ENCODE data around the gene TREX2. TPM values are rescaled to one million over a fixed set of nuclear protein-coding genes. Genes with fewer than 3 reads are reported as not detected.

Gene TREX2
- total RNA-seq, 2 donors from 2014 or later, result 0.94 TPM; not detected in 1

DNA sequence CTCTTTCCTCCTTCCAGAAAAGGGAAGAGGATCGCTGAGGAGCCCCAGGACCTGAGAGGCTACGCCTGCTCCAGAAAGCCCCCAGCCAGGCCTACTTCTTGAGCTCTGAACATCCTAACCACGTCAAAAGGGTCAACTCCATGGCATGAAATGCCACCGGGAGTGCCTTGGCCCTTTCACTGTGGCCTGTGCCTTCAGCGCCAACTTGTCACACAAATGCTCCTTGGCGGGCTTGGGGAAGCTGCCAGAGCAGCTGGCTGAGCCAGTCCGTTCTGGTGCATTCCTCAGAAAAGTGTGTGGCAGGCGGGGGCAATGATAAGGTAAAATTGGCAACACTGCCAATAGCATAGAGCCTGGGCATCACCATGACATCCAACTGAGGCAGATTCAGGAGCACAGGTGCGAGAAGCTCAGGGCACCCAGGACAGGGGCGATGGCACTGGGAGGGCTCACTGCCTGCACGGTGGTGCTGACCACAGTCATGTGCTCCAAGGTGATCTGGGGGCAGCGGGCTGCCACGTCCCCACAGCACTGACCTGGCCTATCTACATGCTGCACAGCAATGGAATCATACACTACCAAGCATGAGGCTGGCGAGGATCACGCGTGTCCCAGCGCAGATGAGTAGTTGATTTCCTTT lies 12.1 kb upstream of the TREX2 start:
- no peak overlapping the region for H3K27ac ChIP-seq
- peaks cover 0 to 7% of the 10 kb centered on the region in 2 donors for H3K4me1 ChIP-seq
- DNase-seq (ENCODE audit: low spot score), result no peak
- TF ChIP-seq, protein P1, sequence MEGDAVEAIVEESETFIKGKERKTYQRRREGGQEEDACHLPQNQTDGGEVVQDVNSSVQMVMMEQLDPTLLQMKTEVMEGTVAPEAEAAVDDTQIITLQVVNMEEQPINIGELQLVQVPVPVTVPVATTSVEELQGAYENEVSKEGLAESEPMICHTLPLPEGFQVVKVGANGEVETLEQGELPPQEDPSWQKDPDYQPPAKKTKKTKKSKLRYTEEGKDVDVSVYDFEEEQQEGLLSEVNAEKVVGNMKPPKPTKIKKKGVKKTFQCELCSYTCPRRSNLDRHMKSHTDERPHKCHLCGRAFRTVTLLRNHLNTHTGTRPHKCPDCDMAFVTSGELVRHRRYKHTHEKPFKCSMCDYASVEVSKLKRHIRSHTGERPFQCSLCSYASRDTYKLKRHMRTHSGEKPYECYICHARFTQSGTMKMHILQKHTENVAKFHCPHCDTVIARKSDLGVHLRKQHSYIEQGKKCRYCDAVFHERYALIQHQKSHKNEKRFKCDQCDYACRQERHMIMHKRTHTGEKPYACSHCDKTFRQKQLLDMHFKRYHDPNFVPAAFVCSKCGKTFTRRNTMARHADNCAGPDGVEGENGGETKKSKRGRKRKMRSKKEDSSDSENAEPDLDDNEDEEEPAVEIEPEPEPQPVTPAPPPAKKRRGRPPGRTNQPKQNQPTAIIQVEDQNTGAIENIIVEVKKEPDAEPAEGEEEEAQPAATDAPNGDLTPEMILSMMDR (IDR thresholded peaks at IDR 0.05), result no peak
- H3K27me3 ChIP-seq, result no peaks in the 10 kb centered on the region
- H3K9me3 ChIP-seq, result no peaks in the 10 kb centered on the region
- H3K36me3 ChIP-seq, result peaks cover 4% of the 10 kb centered on the region
- H3K4me3 ChIP-seq, result no peak overlapping the region

DNA sequence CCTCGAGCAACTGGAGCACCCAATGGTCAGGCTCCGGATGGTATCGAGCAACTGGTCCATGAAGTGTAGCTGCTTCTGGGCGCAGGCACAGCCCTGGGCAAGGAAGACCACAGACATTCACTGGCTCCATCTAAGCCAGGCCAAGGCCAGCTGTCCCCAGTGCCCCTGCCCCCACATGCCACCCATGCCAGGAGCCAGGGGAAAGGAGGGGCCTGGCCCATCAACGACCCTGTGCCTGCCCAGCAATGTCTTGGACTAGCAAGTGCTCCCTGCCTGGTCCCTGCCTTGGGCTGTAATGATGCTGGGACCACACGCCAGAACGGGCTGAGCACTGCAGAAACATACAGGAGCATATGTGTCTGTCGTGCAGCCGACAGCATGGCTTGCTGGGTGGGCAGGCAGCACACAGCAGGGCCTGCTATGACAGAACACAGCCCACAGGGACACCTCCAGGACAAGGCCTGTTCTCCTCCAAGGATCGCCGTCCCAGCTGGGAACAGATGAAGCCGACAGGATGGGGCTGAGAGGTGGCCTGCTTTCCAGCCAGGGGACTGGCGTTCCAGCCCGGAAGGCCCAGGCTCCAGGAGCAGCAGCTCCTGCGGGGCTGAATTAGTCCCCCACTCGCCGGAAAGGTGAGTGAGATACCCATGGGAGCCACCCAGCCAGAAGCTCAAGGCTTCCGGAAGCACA lies 11.4 kb upstream of the TREX2 start:
- Histone ChIP-seq H3K36me3 (peaks cover 4% of the 10 kb centered on the region), H3K9me3 (no peaks in the 10 kb centered on the region), H3K4me3 (no peak overlapping the region), H3K27ac (no peak overlapping the region), H3K4me1 (peaks cover 0 to 7% of the 10 kb centered on the region in 2 donors), H3K27me3 (no peaks in the 10 kb centered on the region)
- DNase-seq (ENCODE audit: low spot score), result no peak
- TF ChIP-seq, protein P1 (IDR thresholded peaks at IDR 0.05), result no peak

DNA sequence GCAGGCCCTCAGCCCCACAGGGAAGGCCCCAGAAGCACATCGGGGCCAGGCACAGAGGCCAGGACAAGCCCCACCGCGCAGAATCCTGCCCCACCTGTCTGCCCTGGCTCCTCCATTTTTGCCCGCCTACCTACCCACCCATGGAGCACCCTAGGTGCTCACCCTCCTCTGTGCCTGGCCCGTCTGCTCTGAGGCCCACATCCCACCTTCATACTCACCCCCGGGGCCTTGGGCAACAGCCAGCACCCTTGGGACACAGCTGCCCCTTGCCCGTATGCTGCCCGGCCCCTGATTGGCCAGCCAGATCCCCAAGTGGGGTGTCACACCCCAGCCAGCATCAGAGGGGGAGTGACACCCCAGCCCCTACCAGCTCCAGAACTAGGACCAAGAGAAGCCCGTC lies 10.8 kb upstream of the TREX2 start:
- no peak overlapping the region for H3K27ac ChIP-seq
- peaks cover 0 to 7% of the 10 kb centered on the region in 2 donors for H3K4me1 ChIP-seq
- TF ChIP-seq, protein P1 (IDR thresholded peaks at IDR 0.05), result no peak
- no peaks in the 10 kb centered on the region for H3K27me3 ChIP-seq
- peaks cover 3% of the 10 kb centered on the region for H3K36me3 ChIP-seq
- H3K9me3 ChIP-seq, result no peaks in the 10 kb centered on the region
- H3K4me3 ChIP-seq, result no peak overlapping the region
- DNase-seq (ENCODE audit: low spot score), result no peak

DNA sequence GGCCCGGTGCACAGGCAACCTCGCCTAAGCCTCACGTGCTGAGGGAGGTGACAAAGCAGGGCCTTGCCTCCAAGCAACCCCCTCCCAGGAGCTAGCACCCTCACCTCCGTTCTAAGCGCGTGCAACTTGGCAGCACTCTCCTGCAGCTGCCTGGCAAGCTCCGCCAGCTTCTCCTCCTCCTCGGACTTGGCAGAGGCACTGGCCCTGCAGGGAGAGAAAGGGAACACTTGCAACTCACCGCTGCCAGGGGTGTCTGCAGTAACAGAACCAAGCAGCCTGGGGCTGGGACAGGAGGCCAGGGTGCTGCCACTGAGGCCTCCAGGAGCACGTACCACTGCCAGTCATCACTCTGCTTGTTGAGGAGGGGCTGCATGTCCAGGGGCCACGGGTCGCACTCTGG lies 10.3 kb upstream of the TREX2 start:
- no peak overlapping the region for H3K27ac ChIP-seq
- TF ChIP-seq, protein P1 (IDR thresholded peaks at IDR 0.05), result no peak
- peaks cover 0 to 7% of the 10 kb centered on the region in 2 donors for H3K4me1 ChIP-seq
- no peak overlapping the region for H3K4me3 ChIP-seq
- no peak for DNase-seq (ENCODE audit: low spot score)
- H3K27me3 ChIP-seq, result no peaks in the 10 kb centered on the region
- no peaks in the 10 kb centered on the region for H3K9me3 ChIP-seq
- H3K36me3 ChIP-seq, result no peaks in the 10 kb centered on the region

DNA sequence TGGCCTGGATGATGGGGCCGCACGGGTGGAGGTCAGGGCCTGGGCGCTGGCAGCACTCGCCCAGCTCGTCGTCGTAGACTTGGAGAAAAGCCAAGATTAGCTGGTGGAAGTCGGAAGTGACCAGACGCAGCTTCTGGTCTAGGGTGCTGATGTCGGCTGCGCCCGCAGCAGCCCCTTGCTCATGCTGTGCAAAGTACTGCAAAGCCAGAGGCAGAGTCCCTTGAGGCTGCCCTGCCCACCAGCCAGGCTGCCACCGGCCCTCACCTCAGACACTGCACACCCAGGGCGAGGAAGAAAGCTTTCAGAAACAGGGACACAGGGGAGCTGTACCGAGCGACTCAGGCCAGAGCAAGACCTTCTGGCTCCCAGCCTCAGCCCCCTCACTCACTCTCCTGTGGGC lies 9.7 kb upstream of the TREX2 start:
- H3K4me3 ChIP-seq, result no peak overlapping the region
- DNase-seq (ENCODE audit: low spot score), result no peak
- H3K36me3 ChIP-seq, result no peaks in the 10 kb centered on the region
- H3K9me3 ChIP-seq, result no peaks in the 10 kb centered on the region
- H3K4me1 ChIP-seq, result peaks cover 0 to 7% of the 10 kb centered on the region in 2 donors
- no peak overlapping the region for H3K27ac ChIP-seq
- TF ChIP-seq, protein P1 (IDR thresholded peaks at IDR 0.05), result no peak
- no peaks in the 10 kb centered on the region for H3K27me3 ChIP-seq
